K562 (cell line): ENCODE results near the gene JAK3. TPM values are rescaled to one million over a fixed set of nuclear protein-coding genes. Genes with fewer than 3 reads are reported as not detected.

ENCODE experiments used
- ATAC-seq: fragments of 200-7000 bp; cut with Tn5 transposase; 3 replicates; pipeline ENCODE4 v1.9.1; 2020; ENCODE audit warnings: moderate library complexity
- BruUV-seq: library from RNA; stranded (reverse); fragments of 400-500 nt; replicated peaks from 2 replicates; lab custom pipeline; 2021; lab: Mats Ljungman, UMichigan
- CTCF ChIA-PET: fragments of 300-600 bp; formaldehyde crosslinking; extraction: SDS; loops from one replicate; lab custom pipeline; 2021; ENCODE audit warnings: low intra/inter-chr PET ratio; lab: Yijun Ruan, JAX
- POLR2A ChIA-PET: fragments of 300-600, 350-650 bp; sonication (Branson Sonifier 250); formaldehyde crosslinking; extraction: SDS; loops from one replicate; lab custom pipeline; 2021; ENCODE audit warnings: antibody characterized with exemption, inconsistent platforms; lab: Yijun Ruan, JAX
- DNase-seq, 4 experiments: peaks; one replicate each; pipeline versions ENCODE4 v3.0.0 to v3.0.0-alpha.2; 2011 to 2018; ENCODE audit warnings: low spot score in 3 of 4, mixed read lengths in 3 of 4; ENCODE audit errors: extremely low read depth in 1 of 4
- FAIRE-seq: peaks from 2 replicates; lab custom pipeline; 2011; peaks lifted over from hg19 to GRCh38; lab: Jason Lieb, UNC
- H2AFZ ChIP-seq: 2 replicates; pipeline ENCODE4 v1.6.0; 2011; ENCODE audit warnings: low read depth, low read length, control low read depth, inconsistent platforms
- H3K27ac ChIP-seq: fragments of 200-600 bp; 3 replicates; pipeline ENCODE4 v1.8.0; 2011; ENCODE audit warnings: low read depth, mild to moderate bottlenecking, control low read depth, inconsistent platforms, low read length, moderate library complexity, mixed read lengths; ENCODE audit errors: extremely low read depth
- H3K27me3 ChIP-seq, 2 experiments: fragments of 300-600 bp in 1 of 2; 2 replicates in 1 of 2; 3 replicates in 1 of 2; pipeline versions ENCODE4 v1.6.0 to v1.8.0; 2011; ENCODE audit warnings: inconsistent platforms in 2 of 2, low read length in 2 of 2, mild to moderate bottlenecking in 1 of 2, mixed read lengths in 1 of 2, moderate library complexity in 1 of 2; ENCODE audit not compliant: control insufficient read depth in 2 of 2, insufficient read depth in 2 of 2
- H3K36me3 ChIP-seq: fragments of 300-600 bp; 3 replicates; pipeline ENCODE4 v1.8.0; 2011; ENCODE audit warnings: mild to moderate bottlenecking, low read length, inconsistent platforms; ENCODE audit not compliant: control insufficient read depth, insufficient read depth
- H3K4me1 ChIP-seq, 2 experiments: fragments of 200-600 bp in 1 of 2; replicated peaks in 1 of 2; 2 replicates in 1 of 2; 3 replicates in 1 of 2; pipeline versions ENCODE4 v1.5.1 to v1.8.0; 2011; ENCODE audit warnings: inconsistent platforms in 2 of 2, low read length in 2 of 2, mild to moderate bottlenecking in 1 of 2, mixed read lengths in 1 of 2, moderate library complexity in 1 of 2; ENCODE audit not compliant: control insufficient read depth in 2 of 2, insufficient read depth in 2 of 2
- H3K4me2 ChIP-seq: 2 replicates; pipeline ENCODE4 v1.6.1; 2011; ENCODE audit warnings: low read length, control low read depth, inconsistent platforms, mixed read lengths; ENCODE audit not compliant: insufficient read depth
- H3K4me3 ChIP-seq: fragments of 200-600 bp; sonication (generic), shearing (Covaris generic); 2 replicates; pipeline ENCODE4 v1.5.1; 2016; ENCODE audit warnings: control low read depth, inconsistent platforms
- H3K79me2 ChIP-seq: fragments of 200-600 bp; 3 replicates; pipeline ENCODE4 v1.8.0; 2011; ENCODE audit warnings: low read length, inconsistent platforms; ENCODE audit not compliant: control insufficient read depth, insufficient read depth
- H3K9ac ChIP-seq, 2 experiments: 2 replicates each; pipeline versions ENCODE4 v1.6.0 to v1.6.1; 2011; ENCODE audit warnings: low read depth in 2 of 2, low read length in 2 of 2, control low read depth in 1 of 2, inconsistent platforms in 1 of 2, mild to moderate bottlenecking in 1 of 2, mixed read lengths in 1 of 2; ENCODE audit not compliant: insufficient read depth in 1 of 2
- H3K9me1 ChIP-seq: one replicate; pipeline ENCODE4 v1.6.0; 2011; ENCODE audit warnings: inconsistent platforms, mild to moderate bottlenecking, low read length, moderate library complexity; ENCODE audit not compliant: control insufficient read depth, insufficient read depth
- H3K9me3 ChIP-seq: replicated peaks from 2 replicates; pipeline ENCODE4 v1.5.1; 2011; ENCODE audit warnings: low read depth, low read length, inconsistent platforms; ENCODE audit not compliant: control insufficient read depth, insufficient read depth
- H4K20me1 ChIP-seq: replicated peaks from 2 replicates; pipeline ENCODE4 v1.6.1; 2011; ENCODE audit warnings: low read length, inconsistent platforms, mixed read lengths; ENCODE audit not compliant: control insufficient read depth, insufficient read depth
- BHLHE40 ChIP-seq: IDR thresholded peaks from 2 replicates; pipeline ENCODE4 v1.6.1; 2011; ENCODE audit warnings: low read length, improper control_type of control experiment
- HMG20A ChIP-seq: fragments of 450-650 bp; formaldehyde crosslinking; conservative IDR thresholded peaks from 2 replicates; pipeline ENCODE4 v1.4.0; 2020; ENCODE audit warnings: mild to moderate bottlenecking, mixed read lengths
- POLR2G ChIP-seq: fragments of 200-400 bp; formaldehyde crosslinking; IDR thresholded peaks from 2 replicates; pipeline ENCODE4 v1.6.1; 2017; ENCODE audit warnings: low read depth, mild to moderate bottlenecking, antibody characterized with exemption, low read length, moderate library complexity
- RBFOX2 ChIP-seq: fragments of 200-400 bp; formaldehyde crosslinking; IDR thresholded peaks from 2 replicates; pipeline ENCODE4 v1.6.1; 2017; ENCODE audit warnings: low read depth, mild to moderate bottlenecking, low read length, moderate library complexity
- RBM22 ChIP-seq: fragments of 200-400 bp; formaldehyde crosslinking; IDR thresholded peaks from 2 replicates; pipeline ENCODE4 v1.6.1; 2018; ENCODE audit warnings: low read length, low read depth; ENCODE audit not compliant: poor library complexity, severe bottlenecking
- TAF9B ChIP-seq: fragments of 450-650 bp; IDR thresholded peaks from 2 replicates; pipeline ENCODE4 v1.6.1; 2018; ENCODE audit warnings: mild to moderate bottlenecking; ENCODE audit not compliant: partially characterized antibody
- XRCC3 ChIP-seq: fragments of 450-650 bp; IDR thresholded peaks from 2 replicates; pipeline ENCODE4 v1.6.1; 2017; ENCODE audit warnings: mild to moderate bottlenecking, moderate library complexity
- ZNF384 ChIP-seq: IDR thresholded peaks from 2 replicates; pipeline ENCODE4 v1.6.1; 2012; ENCODE audit warnings: low read depth, low read length, improper control_type of control experiment
- ZNF717 ChIP-seq: fragments of 250-450 bp; sonication (Bioruptor Pico); IDR thresholded peaks from 2 replicates; pipeline ENCODE4 v1.5.0; 2021
- WGBS: fragments of 100-300 bp; shearing (Covaris generic); methylation state at CpG from one replicate; pipeline ENCODE4 v1.1.6; 2016; ENCODE audit warnings: low coverage, mixed read lengths; ENCODE audit not compliant: insufficient coverage; ENCODE audit errors: missing lambda C conversion rate; 5-methylcytosine and 5-hydroxymethylcytosine counted together
- in situ Hi-C: fragments of 300-500 bp; cut with MboI; formaldehyde crosslinking; loops from 4 replicates; pipeline ENCODE4 v1.15.0; 2018; ENCODE audit warnings: inconsistent platforms, mixed read lengths
- intact Hi-C: fragments of 100-400 bp; cut with micrococcal nuclease; formaldehyde crosslinking; loops from 2 replicates; pipeline ENCODE4 v1.14.2; 2022
- polyA plus RNA-seq, 8 experiments: library from polyadenylated mRNA; depleted of rRNA in 4 of 8; stranded (reverse) in 5 of 8; unstranded in 3 of 8; fragments of >200 nt; fragmentation: Nextera tagmentation in 2 of 8; fragmentation: Illumina TruSeq in 1 of 8; extraction: Ambion mirVana in 2 of 8; extraction: Trizol in 1 of 8; gene quantifications; 2 replicates each; pipeline versions ENCODE4 v1.2.1 to v1.2.3, GENCODE V29; 2011 to 2014; ENCODE audit warnings: inconsistent platforms in 1 of 8, missing spikeins in 1 of 8
- total RNA-seq, 7 experiments: library from RNA; depleted of rRNA in 6 of 7; stranded (reverse); fragments of >200 nt in 6 of 7; fragmentation: Illumina TruSeq in 2 of 7; extraction: Trizol in 2 of 7; gene quantifications; 2 replicates each; pipeline versions ENCODE4 v1.2.1 to v1.2.3, GENCODE V29; 2011 to 2021; ENCODE audit warnings: low replicate concordance in 1 of 7

The JAK3 gene
- total and polyA plus RNA-seq, 9 of the 15 experiments (the other 6 are each of a cell fraction or from before 2014, with no cell fraction given): 0.01 to 0.18 (median 0.07) TPM; not detected in 1

DNA sequence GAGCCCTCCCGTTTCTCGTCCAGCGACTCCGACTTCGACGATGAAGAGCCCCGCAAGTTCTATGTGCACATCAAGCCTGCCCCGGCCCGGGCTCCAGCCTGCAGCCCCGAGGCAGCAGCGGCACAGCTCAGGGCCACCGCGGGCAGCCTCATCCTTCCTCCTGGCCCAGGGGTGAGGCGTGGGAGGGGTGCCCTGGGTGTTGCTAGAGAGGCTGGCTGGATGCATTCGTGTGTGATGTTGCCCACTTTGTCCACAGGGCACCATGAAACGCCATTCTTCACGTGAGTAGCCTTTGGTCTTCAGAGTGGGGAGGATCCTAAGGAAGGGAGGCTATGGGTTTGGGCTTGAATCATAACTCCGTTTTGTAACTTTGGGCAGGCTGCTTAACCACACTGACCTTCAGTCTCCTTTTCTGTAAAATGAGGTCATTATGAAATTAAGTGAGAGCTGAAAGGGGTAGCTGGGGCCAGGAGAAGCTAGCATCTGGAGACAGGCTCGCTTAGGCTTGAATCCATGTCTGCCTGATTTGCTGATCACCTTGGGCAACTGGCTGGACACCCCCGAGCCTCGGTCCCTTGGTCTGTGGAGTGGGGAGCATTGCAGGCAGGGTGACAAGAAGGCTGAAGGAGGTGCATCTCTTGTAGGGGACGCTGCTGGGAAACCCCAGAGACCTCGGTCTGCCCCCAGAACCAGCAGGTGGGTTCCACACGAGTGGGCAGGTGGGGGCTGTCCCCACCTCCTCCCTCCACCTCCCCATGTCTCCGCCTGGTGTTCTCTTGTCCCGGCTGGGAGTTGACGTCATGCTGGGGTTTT lies 71.6 kb downstream of the JAK3 start:
- no peak for TF ChIP-seq BHLHE40
- peak; percentile 41 for TF ChIP-seq RBM22
- no peak for TF ChIP-seq ZNF384
- peak; percentile 63 for TF ChIP-seq POLR2G
- TF ChIP-seq XRCC3: no peak
- TF ChIP-seq TAF9B: no peak
- no peak for TF ChIP-seq ZNF717 (CRISPR knock-in tag)
- peak; percentile 43; the same call in 1 of the 2 replicates for TF ChIP-seq RBFOX2
- TF ChIP-seq HMG20A (CRISPR knock-in tag): no peak
- in situ Hi-C loops: no loop called here
- intact Hi-C loops: loop anchor here (2.0 kb wide), 1 partner anchor 71 kb away; no protein-coding TSS in a partner anchor
- CTCF ChIA-PET: interaction anchor here (0.7 to 2.5 kb wide), 4 partner anchors 51 to 80 kb away, joined by 3 to 33 read pairs (median 4); no protein-coding TSS in a partner anchor
- H3K4me1 ChIP-seq: peaks cover 12 to 41% of the 10 kb centered on the region in 2 experiments
- H3K9me1 ChIP-seq: peaks cover 5% of the 10 kb centered on the region
- H2AFZ ChIP-seq: no peak overlapping the region
- no peaks in the 10 kb centered on the region for H3K27me3 ChIP-seq
- H3K9ac ChIP-seq: peak overlapping the region in 1 of 2 experiments; percentile 10; a peak in 1 of 4 replicates
- DNase-seq (no peak), FAIRE-seq (no peak), ATAC-seq (no peak)
- POLR2A ChIA-PET: interaction anchor here (0.5 to 1.2 kb wide), 3 partner anchors 57 to 94 kb away, joined by 3 read pairs; partner anchors contain the start of gene MAP1S
- 83% methylated on average over 20 of the region's 27 CpGs for WGBS
- H3K36me3 ChIP-seq: peaks cover 51% of the 10 kb centered on the region; the same call in 2 of the 3 replicates
- BruUV-seq: no TSS peak
- H3K4me2 ChIP-seq: no peak overlapping the region
- H4K20me1 ChIP-seq: peaks cover 4% of the 10 kb centered on the region; the same call in 1 of the 2 replicates
- no peak overlapping the region for H3K4me3 ChIP-seq
- no peak overlapping the region for H3K27ac ChIP-seq
- no peaks in the 10 kb centered on the region for H3K79me2 ChIP-seq
- no peaks in the 10 kb centered on the region for H3K9me3 ChIP-seq
